GM19239 (cell line): Measurements from ENCODE around the gene VAPB.
"Not testable (repeated sequence)": the region's sequence is repeated elsewhere in the genome, so short reads cannot be mapped to it uniquely, and the experiment has no call there.

Source experiments
- DNase-seq: peaks from one replicate; pipeline ENCODE4 v3.0.0; 2011; ENCODE audit warnings: low spot score; ENCODE audit not compliant: insufficient read length
- FAIRE-seq: peaks from 2 replicates; lab custom pipeline; 2011; peaks lifted over from hg19 to GRCh38; lab: Jason Lieb, UNC

Gene VAPB

GRCh38 chr20:58405504-58406291 is 16.7 kb downstream of the VAPB start:
- DNase-seq = no peak

GRCh38 chr20:58406422-58407001 is 17.5 kb downstream of the VAPB start:
- FAIRE-seq = no peak
- no peak for DNase-seq

More at GRCh38 chr20:58405504-58406291, 16.7 kb downstream of the VAPB start:
- FAIRE-seq = no peak

- DNase-seq = no peak
- no peak for FAIRE-seq
Measured at GRCh38 chr20:58407201-58407873, 18.3 kb downstream of the VAPB start.

GRCh38 chr20:58407966-58408557 is 19.0 kb downstream of the VAPB start:
- DNase-seq = peak; percentile 33
- FAIRE-seq = peak; percentile 45

- peak; percentile 14 for DNase-seq
- FAIRE-seq = no peak
Measured at GRCh38 chr20:58408603-58409246, 19.7 kb downstream of the VAPB start.

- FAIRE-seq, DNase-seq: not testable (repeated sequence)
Measured at GRCh38 chr20:58414216-58414615, 25.2 kb downstream of the VAPB start.

GRCh38 chr20:58414786-58415185 is 25.8 kb downstream of the VAPB start:
- not testable (repeated sequence) for FAIRE-seq, DNase-seq

- DNase-seq (no peak), FAIRE-seq (no peak)
Measured at GRCh38 chr20:58416057-58416456, 27.0 kb downstream of the VAPB start.

- DNase-seq (no peak), FAIRE-seq (no peak)
Measured at GRCh38 chr20:58416835-58417234, 27.8 kb downstream of the VAPB start.

GRCh38 chr20:58417438-58417837 is 28.4 kb downstream of the VAPB start:
- DNase-seq (no peak), FAIRE-seq (no peak)

GRCh38 chr20:58418949-58419748 is 30.1 kb downstream of the VAPB start:
- DNase-seq (no peak), FAIRE-seq (no peak)

- FAIRE-seq = no peak
- DNase-seq = no peak
Measured at GRCh38 chr20:58420798-58421496, 31.9 kb downstream of the VAPB start.

- FAIRE-seq (no peak), DNase-seq (no peak)
Measured at GRCh38 chr20:58421497-58421850, 32.4 kb downstream of the VAPB start.

GRCh38 chr20:58424218-58424969 is 35.4 kb downstream of the VAPB start:
- no peak for FAIRE-seq
- DNase-seq = no peak

- DNase-seq, FAIRE-seq: not testable (repeated sequence)
Measured at GRCh38 chr20:58427571-58427970, 38.5 kb downstream of the VAPB start.

- FAIRE-seq (no peak), DNase-seq (no peak)
Measured at GRCh38 chr20:58428364-58428763, 39.3 kb downstream of the VAPB start.

- DNase-seq (no peak), FAIRE-seq (no peak)
Measured at GRCh38 chr20:58429303-58429702, 40.3 kb downstream of the VAPB start.

- FAIRE-seq (no peak), DNase-seq (no peak)
Measured at GRCh38 chr20:58431134-58431533, 42.1 kb downstream of the VAPB start.
